K562 (cell line): ENCODE data around the gene FASTKD3.

Experiments used
- CBX3 ChIP-seq, 2 experiments: IDR thresholded peaks; 1 replicate in 1 of 2; 2 replicates in 1 of 2; pipeline ENCODE4 v1.6.1; 2012; ENCODE audit warnings: inconsistent platforms in 2 of 2, low read length in 2 of 2, borderline replicate concordance in 1 of 2, control low read depth in 1 of 2
- ETV5 ChIP-seq: sonication (generic); formaldehyde crosslinking; IDR thresholded peaks from 2 replicates; pipeline ENCODE4 v1.4.0; 2020; ENCODE audit warnings: low read depth, mild to moderate bottlenecking, missing genetic modification reagents
- NFATC3 ChIP-seq: fragments of 450-650 bp; IDR thresholded peaks from 2 replicates; pipeline ENCODE4 v1.6.1; 2017; ENCODE audit warnings: mild to moderate bottlenecking
- PURB ChIP-seq: sonication (generic); formaldehyde crosslinking; IDR thresholded peaks from 2 replicates; pipeline ENCODE4 v1.9.0; 2021; ENCODE audit warnings: low read depth, mild to moderate bottlenecking, missing genetic modification reagents
- TAF1 ChIP-seq: IDR thresholded peaks from 2 replicates; pipeline ENCODE4 v1.6.1; 2011; ENCODE audit warnings: mild to moderate bottlenecking, low read length, moderate library complexity; ENCODE audit not compliant: insufficient read depth, control insufficient read depth, severe bottlenecking; ENCODE audit errors: extremely low read depth
- THAP7 ChIP-seq: fragments of 250-450 bp; sonication (Bioruptor Pico); IDR thresholded peaks from 2 replicates; pipeline ENCODE4 v1.5.0; 2021
- ZNF644 ChIP-seq: fragments of 200-800 bp; sonication (Bioruptor generic); IDR thresholded peaks from 2 replicates; pipeline ENCODE4 v1.6.1; 2016; ENCODE audit warnings: low read depth, missing genetic modification characterization, missing compliant biosample characterization

GRCh38 chr5:7875151-7875550 is 6.3 kb upstream of the FASTKD3 start:
- TF ChIP-seq TAF1 (no peak), ZNF644 (tag) (no peak), PURB (CRISPR knock-in tag) (no peak), THAP7 (CRISPR knock-in tag) (no peak), NFATC3 (no peak), CBX3 (IDR thresholded peaks at IDR 0.05; ENCODE audit: borderline replicate concordance in 1 of 2, low read length in 2 of 2) (no peak), ETV5 (no peak)
